HG02759 (cell line): ENCODE measurements around the gene SERINC5.
"Not testable (repeated sequence)": the region's sequence is repeated elsewhere in the genome, so short reads cannot be mapped to it uniquely, and the experiment has no call there.

ENCODE experiments used
- ATAC-seq: cut with Tn5 transposase; IDR thresholded peaks from one replicate; pipeline ENCODE4 v1.9.1; 2021; ENCODE audit warnings: mild to moderate bottlenecking, moderate library complexity; ENCODE audit not compliant: unreplicated experiment

Gene SERINC5

DNA sequence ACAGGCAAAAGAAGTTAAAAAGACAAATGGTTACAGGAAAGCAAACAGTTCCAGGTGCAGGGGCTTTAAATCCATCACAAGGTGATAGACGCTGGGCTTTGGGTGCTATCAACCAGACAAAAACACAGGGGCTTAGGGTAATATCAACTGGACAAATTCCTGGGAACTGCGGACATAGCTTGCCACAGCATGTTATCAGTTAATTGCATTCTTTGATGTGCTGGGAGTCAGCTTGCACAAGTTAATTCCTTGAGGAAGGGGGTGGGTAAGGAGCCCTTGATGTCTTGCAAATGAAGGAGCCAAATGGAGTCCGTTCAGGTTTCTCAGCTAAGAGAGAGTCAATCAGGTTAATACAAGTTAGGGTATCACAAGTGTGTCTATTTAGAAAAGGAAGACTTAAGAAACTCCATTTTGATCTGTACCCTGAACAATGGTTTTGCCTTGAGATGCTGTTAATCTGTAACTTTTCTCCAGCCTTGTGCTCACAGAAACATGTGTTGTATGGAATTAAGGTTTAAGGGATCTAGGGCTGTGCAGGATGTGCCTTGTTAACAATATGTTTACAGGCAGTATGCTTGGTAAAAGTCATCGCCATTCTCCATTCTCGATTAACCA is 144.4 kb downstream of the SERINC5 start:
- not testable (repeated sequence) for ATAC-seq

GRCh38 chr5:80109646-80110478 is 146.0 kb downstream of the SERINC5 start:
- peak; percentile 79 for ATAC-seq

DNA sequence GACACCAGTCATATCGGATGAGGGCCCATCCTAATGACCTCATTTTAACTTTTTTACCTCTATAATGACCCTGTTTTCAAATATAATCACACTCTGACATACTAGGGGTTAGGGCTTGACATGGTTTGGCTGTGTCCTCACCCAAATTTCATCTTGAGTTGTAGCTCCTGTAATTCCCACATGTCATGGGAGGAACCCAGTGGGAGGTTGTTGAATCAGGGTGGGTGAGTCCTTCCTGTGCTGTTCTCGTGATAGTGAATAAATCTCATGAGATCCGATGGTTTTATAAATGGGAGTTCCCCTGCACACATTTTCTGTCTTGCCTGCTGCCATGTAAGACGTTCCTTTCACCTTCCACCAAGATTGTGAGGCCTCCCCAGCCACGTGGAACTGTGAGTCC is 148.9 kb downstream of the SERINC5 start:
- ATAC-seq = no peak

GRCh38 chr5:80105698-80106439 is 150.0 kb downstream of the SERINC5 start:
- ATAC-seq = no peak

GRCh38 chr5:80103371-80103770 is 152.5 kb downstream of the SERINC5 start:
- ATAC-seq = no peak

DNA sequence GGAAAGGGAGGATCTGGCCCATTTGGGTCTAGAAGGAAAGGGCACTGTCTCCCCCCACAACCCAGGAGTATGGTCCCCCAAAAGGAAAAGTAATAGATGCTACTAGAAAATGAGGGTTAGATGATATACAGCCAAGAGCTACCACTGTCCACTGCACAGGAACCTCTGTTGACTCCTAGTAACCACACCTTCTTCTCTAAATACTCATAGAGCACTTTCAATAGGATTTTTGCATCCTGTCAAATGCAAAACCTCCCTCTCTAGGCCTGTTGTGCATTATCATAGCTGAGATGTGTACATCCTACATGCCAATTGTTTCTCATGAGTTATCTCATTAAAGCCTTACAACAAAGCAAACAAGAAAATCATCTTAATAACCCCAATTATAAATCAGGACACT is 153.9 kb downstream of the SERINC5 start:
- ATAC-seq = no peak

DNA sequence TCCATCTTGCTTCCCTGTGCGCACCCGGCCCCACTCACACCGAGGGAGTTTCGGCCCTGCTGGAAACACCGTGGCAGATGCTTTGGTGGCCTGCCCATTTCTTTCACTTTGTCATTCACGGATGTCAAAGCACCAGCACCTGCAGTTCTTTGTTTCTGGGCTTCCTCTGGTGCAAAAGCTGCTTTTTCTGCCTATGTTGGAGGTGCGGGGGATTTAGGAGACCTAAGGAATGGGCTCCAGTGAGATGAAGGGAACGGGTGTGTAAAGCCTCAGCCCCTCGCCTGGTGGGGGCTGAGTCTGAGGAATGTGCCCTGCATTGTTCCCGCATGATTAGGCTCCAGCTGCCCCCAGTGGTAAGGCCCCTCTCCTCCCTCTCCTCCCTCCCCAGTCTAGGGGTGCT is 158.4 kb downstream of the SERINC5 start:
- ATAC-seq = no peak

DNA sequence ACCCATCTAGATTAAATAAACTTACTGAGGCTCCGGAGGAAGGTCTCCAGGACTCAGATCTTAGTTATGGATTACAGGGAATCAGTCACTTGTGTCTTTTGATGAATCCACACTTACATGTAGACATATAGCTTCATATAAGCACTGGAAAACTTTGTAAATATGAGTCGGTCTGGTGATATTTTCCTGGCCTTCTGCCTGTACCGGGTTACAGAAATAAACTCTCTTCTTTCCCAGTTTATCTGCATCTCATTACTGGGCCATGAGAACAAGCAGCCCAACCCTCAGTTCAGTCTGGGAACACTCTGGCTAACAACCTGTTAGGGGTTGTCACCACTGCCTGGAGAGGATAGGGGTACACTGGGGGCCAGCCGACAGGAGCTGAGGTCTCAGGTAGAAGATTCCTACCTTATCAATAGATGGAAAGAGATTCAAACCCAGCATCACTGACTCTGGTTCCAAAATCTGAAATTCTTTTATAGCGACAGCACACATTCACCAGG is 161.6 kb downstream of the SERINC5 start:
- ATAC-seq = no peak

DNA sequence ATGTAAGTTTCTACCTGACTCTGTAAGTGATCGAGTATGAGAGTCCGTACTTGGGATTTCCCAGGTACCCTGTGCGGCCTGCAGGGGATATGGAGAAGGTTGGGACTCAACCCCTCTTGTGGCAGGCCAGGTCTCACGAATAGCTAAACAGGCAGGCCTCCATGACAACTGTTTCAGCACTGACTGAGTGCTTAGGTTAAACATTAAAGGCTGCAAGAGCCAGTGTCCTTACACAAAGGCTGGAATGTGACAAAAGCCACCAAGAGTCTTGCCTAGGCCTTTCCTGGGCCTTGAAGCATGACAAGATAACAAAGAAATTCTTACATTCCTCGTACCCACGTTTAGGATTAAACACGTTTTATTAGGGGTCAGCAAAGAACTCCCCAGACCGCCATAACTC is 162.1 kb downstream of the SERINC5 start:
- ATAC-seq = no peak

- no peak for ATAC-seq
These were observed 163.3 kb downstream of the SERINC5 start for GRCh38 chr5:80092486-80093107.

GRCh38 chr5:80091792-80092192 is 164.1 kb downstream of the SERINC5 start:
- ATAC-seq = not testable (repeated sequence)

DNA sequence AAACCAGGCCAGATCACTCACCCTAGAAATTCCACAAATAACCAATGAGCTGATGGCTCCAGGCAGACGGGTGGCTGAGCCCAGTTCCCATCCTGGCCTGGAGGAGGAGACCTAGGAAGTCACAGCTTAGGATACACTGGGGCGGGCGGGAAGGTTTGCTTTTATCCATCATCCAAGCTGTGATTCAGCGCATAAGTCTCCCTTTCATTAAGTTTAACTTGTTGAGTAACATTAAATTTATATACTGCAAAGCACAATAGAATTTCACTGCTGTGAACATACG is 165.0 kb downstream of the SERINC5 start:
- no peak for ATAC-seq

DNA sequence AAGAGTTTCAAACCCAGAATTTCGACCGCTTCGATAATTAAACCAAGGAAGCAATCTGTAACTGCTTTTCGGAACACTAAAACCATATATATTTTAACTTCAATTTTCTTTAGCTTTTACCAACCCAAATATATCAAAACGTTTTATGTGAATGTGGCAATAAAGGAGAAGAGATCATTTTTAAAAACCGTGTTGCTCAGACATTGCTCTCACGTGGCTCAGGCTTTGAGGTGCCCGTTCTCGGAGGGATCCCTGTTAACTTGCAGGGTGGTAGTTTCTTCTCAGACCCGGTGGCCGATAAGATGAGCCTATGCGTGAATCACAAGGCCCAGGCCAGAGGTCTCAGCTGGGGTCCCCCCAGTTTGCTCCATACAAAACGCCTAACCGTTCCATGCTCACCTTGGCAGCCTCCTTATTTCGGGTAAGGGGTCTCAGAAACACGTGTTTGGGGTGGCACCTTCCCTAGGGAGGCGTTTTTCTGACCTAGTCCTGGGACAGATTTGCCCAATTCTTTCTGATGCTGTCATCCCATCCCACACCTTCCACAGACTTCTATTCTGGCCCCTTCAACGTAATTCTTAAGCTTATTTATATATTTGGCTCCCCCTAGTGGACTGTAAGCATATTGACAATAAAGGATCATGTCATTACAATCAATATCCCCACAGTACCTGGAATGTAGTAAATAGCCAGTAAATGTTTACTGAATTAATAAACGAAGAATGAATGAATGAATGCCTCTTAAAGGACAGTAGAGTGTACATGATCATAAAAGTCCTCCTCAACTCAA is 172.6 kb downstream of the SERINC5 start:
- peak; percentile 63 for ATAC-seq

- no peak for ATAC-seq
These were observed 173.1 kb downstream of the SERINC5 start for GRCh38 chr5:80082731-80083100.

GRCh38 chr5:80082281-80082680 is 173.6 kb downstream of the SERINC5 start:
- ATAC-seq = no peak

DNA sequence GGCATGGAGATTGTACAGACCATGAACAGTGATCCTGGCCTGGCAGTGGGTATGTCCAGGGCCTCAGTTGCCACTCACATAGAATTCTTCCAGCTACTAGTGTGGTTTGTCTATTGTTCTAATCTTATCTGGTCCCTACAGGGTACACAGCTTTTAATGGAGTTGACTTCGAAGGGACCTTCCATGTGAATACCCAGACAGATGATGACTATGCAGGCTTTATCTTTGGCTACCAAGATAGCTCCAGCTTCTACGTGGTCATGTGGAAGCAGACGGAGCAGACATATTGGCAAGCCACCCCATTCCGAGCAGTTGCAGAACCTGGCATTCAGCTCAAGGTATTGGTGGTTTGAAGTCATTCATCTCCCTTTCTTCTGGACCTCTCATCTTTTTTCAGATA is 176.9 kb downstream of the SERINC5 start:
- ATAC-seq = no peak

GRCh38 chr5:80077051-80077714 is 178.7 kb downstream of the SERINC5 start:
- ATAC-seq = no peak

GRCh38 chr5:80076131-80077050 is 179.5 kb downstream of the SERINC5 start:
- ATAC-seq = no peak
